OCI-LY7 (cell line): ENCODE data around the gene TTC36.
A peak's percentile ranks its signal among the peaks of the same experiment; 100 is the strongest.

Source experiments
- EZH2phosphoT487 ChIP-seq: fragments of 200-600 bp; sonication (generic); IDR thresholded peaks from 2 replicates; pipeline ENCODE4 v1.6.1; 2018; ENCODE audit warnings: low read depth, borderline replicate concordance, mild to moderate bottlenecking, mixed run types, antibody characterized with exemption, low read length, moderate library complexity, mixed read lengths
- TF ChIP-seq, protein P1 (sequence below): fragments of 200-600 bp; sonication (generic); conservative IDR thresholded peaks from 2 replicates; pipeline ENCODE4 v1.5.1; 2014; ENCODE audit warnings: mild to moderate bottlenecking, antibody characterized with exemption, low read length, moderate library complexity, mixed read lengths

- TF ChIP-seq, protein P1, sequence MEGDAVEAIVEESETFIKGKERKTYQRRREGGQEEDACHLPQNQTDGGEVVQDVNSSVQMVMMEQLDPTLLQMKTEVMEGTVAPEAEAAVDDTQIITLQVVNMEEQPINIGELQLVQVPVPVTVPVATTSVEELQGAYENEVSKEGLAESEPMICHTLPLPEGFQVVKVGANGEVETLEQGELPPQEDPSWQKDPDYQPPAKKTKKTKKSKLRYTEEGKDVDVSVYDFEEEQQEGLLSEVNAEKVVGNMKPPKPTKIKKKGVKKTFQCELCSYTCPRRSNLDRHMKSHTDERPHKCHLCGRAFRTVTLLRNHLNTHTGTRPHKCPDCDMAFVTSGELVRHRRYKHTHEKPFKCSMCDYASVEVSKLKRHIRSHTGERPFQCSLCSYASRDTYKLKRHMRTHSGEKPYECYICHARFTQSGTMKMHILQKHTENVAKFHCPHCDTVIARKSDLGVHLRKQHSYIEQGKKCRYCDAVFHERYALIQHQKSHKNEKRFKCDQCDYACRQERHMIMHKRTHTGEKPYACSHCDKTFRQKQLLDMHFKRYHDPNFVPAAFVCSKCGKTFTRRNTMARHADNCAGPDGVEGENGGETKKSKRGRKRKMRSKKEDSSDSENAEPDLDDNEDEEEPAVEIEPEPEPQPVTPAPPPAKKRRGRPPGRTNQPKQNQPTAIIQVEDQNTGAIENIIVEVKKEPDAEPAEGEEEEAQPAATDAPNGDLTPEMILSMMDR, result 0 out of 2 replicates have a peak, but pooled peaks have one; percentile 16
- TF ChIP-seq EZH2phosphoT487, result no peak
Measured at GRCh38 chr11:118572061-118572980, 45.0 kb downstream of the TTC36 start, which contains the start of gene ARCN1.
